ENCODE results near the gene RIT2.

Gene RIT2

DNA sequence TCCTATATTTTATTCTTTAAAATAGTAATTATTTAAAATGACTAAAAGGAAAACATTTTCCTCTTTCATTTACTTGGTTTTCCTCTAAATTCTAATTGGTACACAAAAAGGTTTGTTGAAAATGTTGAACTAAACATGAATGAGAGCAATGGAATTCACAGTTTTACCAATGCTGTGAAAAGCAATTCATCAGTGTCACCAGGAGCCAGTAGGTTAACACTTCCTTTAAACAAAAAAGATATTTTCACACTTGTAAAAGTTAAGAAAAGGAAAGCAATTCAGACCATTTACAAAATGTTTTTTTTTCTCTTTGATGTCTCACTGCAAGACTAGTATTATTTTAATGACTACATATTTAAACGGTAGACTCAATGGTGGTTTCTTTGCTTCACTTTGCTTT, 341.6 kb downstream of the RIT2 start:
- DNase-seq (ENCODE audit: insufficient read length, low spot score), result no peak
- TF ChIP-seq, protein P1, sequence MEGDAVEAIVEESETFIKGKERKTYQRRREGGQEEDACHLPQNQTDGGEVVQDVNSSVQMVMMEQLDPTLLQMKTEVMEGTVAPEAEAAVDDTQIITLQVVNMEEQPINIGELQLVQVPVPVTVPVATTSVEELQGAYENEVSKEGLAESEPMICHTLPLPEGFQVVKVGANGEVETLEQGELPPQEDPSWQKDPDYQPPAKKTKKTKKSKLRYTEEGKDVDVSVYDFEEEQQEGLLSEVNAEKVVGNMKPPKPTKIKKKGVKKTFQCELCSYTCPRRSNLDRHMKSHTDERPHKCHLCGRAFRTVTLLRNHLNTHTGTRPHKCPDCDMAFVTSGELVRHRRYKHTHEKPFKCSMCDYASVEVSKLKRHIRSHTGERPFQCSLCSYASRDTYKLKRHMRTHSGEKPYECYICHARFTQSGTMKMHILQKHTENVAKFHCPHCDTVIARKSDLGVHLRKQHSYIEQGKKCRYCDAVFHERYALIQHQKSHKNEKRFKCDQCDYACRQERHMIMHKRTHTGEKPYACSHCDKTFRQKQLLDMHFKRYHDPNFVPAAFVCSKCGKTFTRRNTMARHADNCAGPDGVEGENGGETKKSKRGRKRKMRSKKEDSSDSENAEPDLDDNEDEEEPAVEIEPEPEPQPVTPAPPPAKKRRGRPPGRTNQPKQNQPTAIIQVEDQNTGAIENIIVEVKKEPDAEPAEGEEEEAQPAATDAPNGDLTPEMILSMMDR (IDR thresholded peaks at IDR 0.05; ENCODE audit: insufficient read depth, missing control alignments), result no peak
- peak; percentile 86 for FAIRE-seq

- TF ChIP-seq, protein P1 (IDR thresholded peaks at IDR 0.05; ENCODE audit: insufficient read depth, missing control alignments), result no peak
- FAIRE-seq (no peak), DNase-seq (ENCODE audit: insufficient read length, low spot score) (no peak)
Measured at GRCh38 chr18:42771936-42772335, 343.5 kb downstream of the RIT2 start.

GRCh38 chr18:42765302-42765701, 350.2 kb downstream of the RIT2 start:
- TF ChIP-seq, protein P1 (IDR thresholded peaks at IDR 0.05; ENCODE audit: insufficient read depth, missing control alignments), result no peak
- FAIRE-seq, result no peak
- no peak for DNase-seq (ENCODE audit: insufficient read length, low spot score)

GRCh38 chr18:42760290-42760689, 355.2 kb downstream of the RIT2 start:
- FAIRE-seq, result no peak
- no peak for DNase-seq (ENCODE audit: insufficient read length, low spot score)
- TF ChIP-seq, protein P1 (IDR thresholded peaks at IDR 0.05; ENCODE audit: insufficient read depth, missing control alignments), result no peak

- TF ChIP-seq, protein P1 (IDR thresholded peaks at IDR 0.05; ENCODE audit: insufficient read depth, missing control alignments), result no peak
- FAIRE-seq (no peak), DNase-seq (ENCODE audit: insufficient read length, low spot score) (no peak)
Measured at GRCh38 chr18:42758852-42759251, 356.6 kb downstream of the RIT2 start.

DNA sequence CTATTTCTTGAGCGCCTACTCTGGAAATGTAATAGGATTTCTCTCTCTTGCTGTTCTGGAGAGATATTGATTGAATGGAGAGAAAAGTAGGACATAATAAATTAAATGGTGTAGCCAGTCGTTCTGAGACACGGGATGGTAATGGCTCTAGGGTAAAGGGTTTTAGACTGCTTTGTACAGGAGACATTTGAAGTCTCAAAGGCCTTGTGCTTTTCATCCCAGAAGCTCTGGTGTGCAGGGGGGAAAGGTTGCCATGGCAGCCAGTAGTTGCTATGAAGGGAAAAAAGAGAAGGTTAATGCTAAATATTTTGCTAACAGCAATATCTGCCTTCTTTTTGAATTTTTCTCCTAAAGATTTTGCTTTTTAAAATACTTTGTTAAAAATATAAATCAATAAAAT, 359.3 kb downstream of the RIT2 start:
- FAIRE-seq, result no peak
- no peak for DNase-seq (ENCODE audit: insufficient read length, low spot score)
- TF ChIP-seq, protein P1 (IDR thresholded peaks at IDR 0.05; ENCODE audit: insufficient read depth, missing control alignments), result no peak

DNA sequence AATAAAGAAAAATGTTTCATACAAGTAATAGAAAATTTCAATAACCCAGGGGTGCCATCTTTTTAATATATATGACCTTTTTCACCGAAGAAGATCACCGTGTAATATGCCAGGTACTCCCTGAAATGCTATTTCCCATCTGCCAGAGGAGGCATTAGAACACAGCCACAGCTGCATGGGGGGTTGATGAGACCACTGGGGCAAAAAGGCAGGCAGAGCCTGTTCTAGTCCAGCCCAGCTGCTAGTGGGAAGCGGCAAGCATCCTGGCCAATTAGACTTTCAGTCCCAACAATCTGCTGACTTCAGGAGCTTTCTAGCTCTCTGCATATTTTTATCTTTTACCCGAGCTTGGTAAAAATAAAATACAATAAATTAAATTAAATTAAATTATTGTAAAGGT, 362.6 kb downstream of the RIT2 start:
- TF ChIP-seq, protein P1 (IDR thresholded peaks at IDR 0.05; ENCODE audit: insufficient read depth, missing control alignments), result no peak
- DNase-seq (ENCODE audit: insufficient read length, low spot score) (no peak), FAIRE-seq (no peak)

Measured in D721Med (cell line).